Measurements from ENCODE around the gene USP24. TPM values are rescaled to one million over a fixed set of nuclear protein-coding genes. Genes with fewer than 3 reads are reported as not detected.
A peak's percentile ranks its signal among the peaks of the same experiment; 100 is the strongest.

USP24 gene
- total RNA-seq, 2 donors from 2014 or later = 31.8 to 34.9 TPM

GRCh38 chr1:55045430-55045829, 169.7 kb downstream of the USP24 start:
- Histone ChIP-seq H3K36me3 (no peaks in the 10 kb centered on the region), H3K4me1 (no peaks in the 10 kb centered on the region), H3K27ac (no peak overlapping the region), H3K9ac (ENCODE audit: low read depth in 2 of 2, low read length in 2 of 2) (no peak overlapping the region), H3K27me3 (no peaks in the 10 kb centered on the region), H3K4me3 (no peak overlapping the region), H3K9me3 (no peaks in the 10 kb centered on the region)
- intact Hi-C loops (cut with DNase I) = no loop called here
- no peak for DNase-seq
- TF ChIP-seq CTCF (IDR thresholded peaks at IDR 0.05) = no peak

- Histone ChIP-seq H3K36me3 (no peaks in the 10 kb centered on the region), H3K9ac (ENCODE audit: low read depth in 2 of 2, low read length in 2 of 2) (no peak overlapping the region), H3K4me1 (no peaks in the 10 kb centered on the region), H3K27me3 (no peaks in the 10 kb centered on the region), H3K4me3 (no peak overlapping the region), H3K9me3 (no peaks in the 10 kb centered on the region), H3K27ac (no peak overlapping the region)
- TF ChIP-seq CTCF (IDR thresholded peaks at IDR 0.05) = no peak
- no peak for DNase-seq
- intact Hi-C loops (cut with DNase I) = no loop called here
Observed at GRCh38 chr1:55044617-55045397, 170.4 kb downstream of the USP24 start.

- no peak for TF ChIP-seq CTCF (IDR thresholded peaks at IDR 0.05)
- DNase-seq = no peak
- H3K27ac ChIP-seq = no peak overlapping the region
- no peak overlapping the region for H3K9ac ChIP-seq (ENCODE audit: low read depth in 2 of 2, low read length in 2 of 2)
- H3K9me3 ChIP-seq = no peaks in the 10 kb centered on the region
- intact Hi-C loops (cut with DNase I) = no loop called here
- H3K27me3 ChIP-seq = peaks cover 4% of the 10 kb centered on the region
- no peak overlapping the region for H3K4me3 ChIP-seq
- H3K4me1 ChIP-seq = no peaks in the 10 kb centered on the region
- no peaks in the 10 kb centered on the region for H3K36me3 ChIP-seq
Observed at GRCh38 chr1:55043726-55044125, 171.4 kb downstream of the USP24 start.

GRCh38 chr1:55043011-55043410, 172.2 kb downstream of the USP24 start:
- no peak for TF ChIP-seq CTCF (IDR thresholded peaks at IDR 0.05)
- H3K4me1 ChIP-seq = no peaks in the 10 kb centered on the region
- no peaks in the 10 kb centered on the region for H3K9me3 ChIP-seq
- H3K9ac ChIP-seq (ENCODE audit: low read depth in 2 of 2, low read length in 2 of 2) = no peak overlapping the region
- no peak for DNase-seq
- no peaks in the 10 kb centered on the region for H3K36me3 ChIP-seq
- intact Hi-C loops (cut with DNase I) = no loop called here
- H3K27me3 ChIP-seq = peaks cover 4% of the 10 kb centered on the region
- H3K27ac ChIP-seq = no peak overlapping the region
- H3K4me3 ChIP-seq = no peak overlapping the region

- Histone ChIP-seq H3K36me3 (no peaks in the 10 kb centered on the region), H3K27ac (no peak overlapping the region), H3K9me3 (no peaks in the 10 kb centered on the region), H3K27me3 (peaks cover 9% of the 10 kb centered on the region), H3K4me3 (peak overlapping the region; percentile 57), H3K9ac (ENCODE audit: low read depth in 2 of 2, low read length in 2 of 2) (no peak overlapping the region), H3K4me1 (no peaks in the 10 kb centered on the region)
- TF ChIP-seq CTCF (IDR thresholded peaks at IDR 0.05) = no peak
- intact Hi-C loops (cut with DNase I) = no loop called here
- DNase-seq = no peak
Observed at GRCh38 chr1:55041613-55042012, 173.6 kb downstream of the USP24 start.

Measured in colonic mucosa (tissue), 4 donors.